ENCODE measurements around the gene NRXN3. TPM values are rescaled to one million over a fixed set of nuclear protein-coding genes. Genes with fewer than 3 reads are reported as not detected.

Gene NRXN3
- total RNA-seq, 1 experiment from 2014 or later, result not detected

GRCh38 chr14:79525416-79525815 lies 1355.2 kb downstream of the NRXN3 start:
- no peak for ATAC-seq
- intact Hi-C loops (cut with micrococcal nuclease; ENCODE audit: unreplicated experiment), result no loop called here

DNA sequence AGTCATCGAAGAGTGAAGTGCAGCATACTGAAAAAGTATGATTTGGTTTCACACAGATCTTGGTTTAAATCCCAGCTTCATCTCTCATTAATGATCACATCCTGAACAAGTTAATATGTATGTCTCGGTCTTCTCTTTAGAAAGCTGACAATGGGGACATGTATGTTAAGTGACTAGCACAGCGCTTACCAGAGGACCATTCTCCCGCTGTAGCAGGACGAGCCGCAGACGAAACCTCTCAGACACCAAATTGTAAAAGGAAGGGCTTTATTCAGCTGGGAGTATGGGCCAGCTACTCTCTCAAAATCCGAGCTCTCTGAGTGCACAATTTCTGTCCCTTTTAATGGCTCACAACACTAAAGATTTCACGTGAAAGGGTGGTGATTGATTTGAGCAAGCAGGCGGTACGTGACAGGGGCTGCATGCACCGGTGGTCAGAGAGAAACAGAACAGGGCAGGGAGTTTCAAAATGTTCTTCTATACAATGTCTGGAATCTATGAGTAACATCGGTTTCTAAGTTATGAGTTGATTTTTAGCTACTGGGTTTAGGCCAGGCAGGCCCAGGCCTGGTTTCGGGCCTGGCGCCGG lies 1358.7 kb downstream of the NRXN3 start:
- ATAC-seq (no peak), DNase-seq (ENCODE audit: low read depth, low spot score) (no peak)
- intact Hi-C loops (cut with micrococcal nuclease; ENCODE audit: unreplicated experiment) (no loop called here), in situ Hi-C loops (cut with HindIII; ENCODE audit: low pct_unique_long_range_greater_than_20kb, low sequenced_read_pairs) (no loop called here)
- TF ChIP-seq, protein P1, sequence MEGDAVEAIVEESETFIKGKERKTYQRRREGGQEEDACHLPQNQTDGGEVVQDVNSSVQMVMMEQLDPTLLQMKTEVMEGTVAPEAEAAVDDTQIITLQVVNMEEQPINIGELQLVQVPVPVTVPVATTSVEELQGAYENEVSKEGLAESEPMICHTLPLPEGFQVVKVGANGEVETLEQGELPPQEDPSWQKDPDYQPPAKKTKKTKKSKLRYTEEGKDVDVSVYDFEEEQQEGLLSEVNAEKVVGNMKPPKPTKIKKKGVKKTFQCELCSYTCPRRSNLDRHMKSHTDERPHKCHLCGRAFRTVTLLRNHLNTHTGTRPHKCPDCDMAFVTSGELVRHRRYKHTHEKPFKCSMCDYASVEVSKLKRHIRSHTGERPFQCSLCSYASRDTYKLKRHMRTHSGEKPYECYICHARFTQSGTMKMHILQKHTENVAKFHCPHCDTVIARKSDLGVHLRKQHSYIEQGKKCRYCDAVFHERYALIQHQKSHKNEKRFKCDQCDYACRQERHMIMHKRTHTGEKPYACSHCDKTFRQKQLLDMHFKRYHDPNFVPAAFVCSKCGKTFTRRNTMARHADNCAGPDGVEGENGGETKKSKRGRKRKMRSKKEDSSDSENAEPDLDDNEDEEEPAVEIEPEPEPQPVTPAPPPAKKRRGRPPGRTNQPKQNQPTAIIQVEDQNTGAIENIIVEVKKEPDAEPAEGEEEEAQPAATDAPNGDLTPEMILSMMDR (IDR thresholded peaks at IDR 0.05), result no peak
- TF ChIP-seq SIN3A (IDR thresholded peaks at IDR 0.05; ENCODE audit: borderline replicate concordance, insufficient read depth, low read depth, low read length), result no peak
- Histone ChIP-seq H3K4me3 (ENCODE audit: low read depth in 2 of 2, low read length in 2 of 2) (no peak overlapping the region), H3K4me1 (ENCODE audit: control insufficient read depth, insufficient read depth, low read length) (no peaks in the 10 kb centered on the region), H3K27me3 (ENCODE audit: control insufficient read depth, insufficient read depth, low read length) (no peaks in the 10 kb centered on the region), H3K36me3 (ENCODE audit: control insufficient read depth, insufficient read depth, low read length) (no peaks in the 10 kb centered on the region), H3K27ac (ENCODE audit: low read length) (no peak overlapping the region), H3K9me3 (ENCODE audit: control insufficient read depth, insufficient read depth, low read depth, low read length) (no peaks in the 10 kb centered on the region)
- POLR2A ChIA-PET, result no interaction called here
- CTCF ChIA-PET, result no interaction called here
- BruUV-seq (replicated peaks), result no TSS peak

More at GRCh38 chr14:79525416-79525815, 1355.2 kb downstream of the NRXN3 start:
- in situ Hi-C loops (cut with HindIII; ENCODE audit: low pct_unique_long_range_greater_than_20kb, low sequenced_read_pairs), result no loop called here
- Histone ChIP-seq H3K27ac (ENCODE audit: low read length) (no peak overlapping the region), H3K9me3 (ENCODE audit: control insufficient read depth, insufficient read depth, low read depth, low read length) (no peaks in the 10 kb centered on the region), H3K27me3 (ENCODE audit: control insufficient read depth, insufficient read depth, low read length) (no peaks in the 10 kb centered on the region), H3K4me3 (ENCODE audit: low read depth in 2 of 2, low read length in 2 of 2) (no peak overlapping the region), H3K36me3 (ENCODE audit: control insufficient read depth, insufficient read depth, low read length) (no peaks in the 10 kb centered on the region), H3K4me1 (ENCODE audit: control insufficient read depth, insufficient read depth, low read length) (no peaks in the 10 kb centered on the region)
- POLR2A ChIA-PET, result no interaction called here
- DNase-seq (ENCODE audit: low read depth, low spot score), result no peak
- TF ChIP-seq POLR2AphosphoS5 (IDR thresholded peaks at IDR 0.05; ENCODE audit: low read depth, low read length) (no peak), TCF7L2 (IDR thresholded peaks at IDR 0.05; ENCODE audit: low read depth, low read length) (no peak), REST (IDR thresholded peaks at IDR 0.05; ENCODE audit: insufficient read depth in 1 of 2, low read depth in 2 of 2, low read length in 1 of 2) (no peak), SIN3A (IDR thresholded peaks at IDR 0.05; ENCODE audit: borderline replicate concordance, insufficient read depth, low read depth, low read length) (no peak)
- TF ChIP-seq, protein P1 (IDR thresholded peaks at IDR 0.05), result no peak
- no TSS peak for BruUV-seq (replicated peaks)
- CTCF ChIA-PET, result interaction anchor here (0.6 kb wide), 1 partner anchor 14 kb away, joined by 3 read pairs; no protein-coding TSS in a partner anchor

All from Panc1 (cell line).